ENCODE measurements around the gene GM2A. TPM values are rescaled to one million over a fixed set of nuclear protein-coding genes. Genes with fewer than 3 reads are reported as not detected.
A peak's percentile ranks its signal among the peaks of the same experiment; 100 is the strongest.
"Not testable (repeated sequence)": the region's sequence is repeated elsewhere in the genome, so short reads cannot be mapped to it uniquely, and the experiment has no call there.

The GM2A gene
- polyA plus RNA-seq, 1 donor from 2014 or later = 31.5 TPM

DNA sequence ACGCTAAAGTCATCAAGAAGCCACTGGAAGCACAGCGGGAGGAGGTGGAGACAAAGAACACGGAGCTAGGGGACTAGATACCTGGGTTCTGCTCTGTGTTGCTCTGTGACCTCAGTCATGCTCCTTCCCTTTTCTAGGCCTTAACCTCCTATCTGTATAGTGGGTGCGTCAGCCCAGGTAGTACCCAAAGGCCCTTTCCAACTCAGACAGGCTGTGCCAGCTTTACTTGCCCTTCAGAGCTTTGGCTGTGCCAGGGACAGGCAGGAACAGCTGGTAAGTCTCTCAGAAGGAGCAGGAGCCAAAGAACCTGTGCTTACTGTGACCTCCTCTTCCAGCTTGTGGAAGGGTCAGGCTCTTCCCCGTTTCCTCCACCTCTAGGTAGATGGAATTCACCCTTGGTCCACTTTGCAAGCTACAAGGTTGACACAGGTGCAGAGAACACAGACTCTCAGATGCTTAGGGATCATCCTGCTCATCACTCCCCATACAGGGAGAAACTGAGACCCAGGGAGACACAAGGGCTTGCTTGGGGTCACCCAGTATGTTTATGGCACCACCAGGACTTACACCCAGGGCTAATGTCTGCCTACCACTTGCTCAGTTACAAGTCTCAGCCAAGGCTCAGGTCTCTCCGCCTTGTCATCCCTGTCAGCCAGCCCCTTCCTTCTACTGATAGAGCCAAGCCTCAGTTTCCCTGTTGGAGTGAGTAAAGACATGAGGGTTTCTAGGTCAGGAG lies 30.8 kb upstream of the GM2A start:
- Mint-ChIP-seq H3K36me3 (peaks cover 3% of the 10 kb centered on the region), H3K4me1 (peaks cover 64 to 67% (median 65%) of the 10 kb centered on the region in 3 donors), H3K4me3 (peak overlapping the region; percentile 79 to 93 (median 90)), H3K27me3 (no peaks in the 10 kb centered on the region), H3K9me3 (no peaks in the 10 kb centered on the region), H3K27ac (peak overlapping the region; percentile 83 to 98 (median 96))

DNA sequence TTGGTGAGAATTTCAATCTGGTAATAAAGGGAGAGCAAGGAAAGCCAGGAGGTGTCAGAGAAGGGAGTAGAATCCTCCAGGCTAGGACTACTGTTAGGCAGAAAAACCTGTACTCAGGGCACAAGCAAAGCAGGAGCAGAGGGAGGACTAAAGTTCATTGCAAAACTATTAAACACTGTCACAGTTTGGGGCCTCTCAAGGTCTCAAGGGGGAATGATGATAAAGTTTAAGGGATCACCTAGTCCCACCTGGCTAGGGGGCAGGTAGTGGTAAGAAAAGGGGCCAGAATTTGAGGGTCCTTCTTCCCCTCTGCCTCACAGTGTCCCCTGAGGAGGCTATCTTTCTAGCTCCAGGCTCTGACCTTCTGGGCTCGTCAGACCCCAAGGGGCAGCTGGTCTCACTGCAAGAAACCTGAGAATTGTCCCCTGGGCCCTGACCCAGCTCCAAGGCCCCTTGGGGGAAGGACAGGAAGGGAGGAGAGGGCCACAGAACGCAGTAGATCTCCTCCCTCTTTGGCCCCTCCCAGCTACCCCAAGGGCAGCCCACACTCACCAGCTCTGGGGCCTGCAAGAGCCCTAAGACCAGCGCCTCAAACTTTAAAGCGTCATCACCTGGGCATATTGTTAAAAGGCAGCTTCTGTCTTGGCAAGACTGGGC lies 30.1 kb upstream of the GM2A start:
- no peaks in the 10 kb centered on the region for H3K9me3 Mint-ChIP-seq

DNA sequence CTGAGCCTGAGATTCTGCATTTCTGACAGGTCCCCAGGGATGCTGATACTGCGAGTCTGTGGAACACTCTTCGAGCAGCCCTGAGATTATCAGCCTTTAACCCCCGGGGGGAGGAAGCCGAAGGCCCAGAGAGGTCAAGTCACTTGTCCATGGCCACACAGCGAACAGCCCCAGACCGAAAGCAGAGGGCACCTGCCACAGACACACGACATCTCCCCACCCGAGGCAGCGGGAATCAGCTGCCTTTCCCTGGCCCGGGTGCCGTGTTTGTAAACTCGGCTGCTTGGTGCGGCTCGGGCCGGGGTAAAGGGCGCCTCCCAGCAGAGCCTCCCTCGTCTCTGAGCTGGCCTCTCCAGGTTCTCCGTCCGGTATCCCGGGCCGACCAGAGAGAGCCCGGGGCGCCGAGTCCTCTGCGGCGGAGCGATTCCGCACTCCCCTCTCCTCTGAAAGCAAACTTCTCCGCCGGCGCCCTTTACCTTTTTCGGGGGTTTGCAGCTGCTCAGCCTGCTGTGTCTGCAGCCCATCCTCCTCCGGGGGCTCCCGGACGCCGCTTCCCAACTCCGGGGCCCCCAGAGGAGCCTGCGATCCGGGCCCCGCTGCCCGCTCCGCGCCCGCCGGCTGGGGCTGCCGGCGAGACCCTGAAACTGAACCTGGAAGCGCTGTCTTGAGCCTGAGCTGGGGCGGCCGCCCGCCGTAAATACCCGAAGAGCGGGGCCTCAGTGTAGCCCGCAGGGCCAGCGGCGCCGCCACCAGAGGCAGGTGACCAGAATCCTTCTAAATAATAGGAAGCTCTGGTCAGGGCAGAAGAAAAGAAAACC lies 29.3 kb upstream of the GM2A start, which contains the start of gene CCDC69:
Gene CCDC69, minus strand, starts transcription at position 646 of the 818 bp plus-strand sequence. Its CDS starts 122 bp downstream, at position 524.
- peaks cover 3% of the 10 kb centered on the region for H3K36me3 Mint-ChIP-seq
- peak within 1 kb of the TSS; percentile 79 to 93 (median 90) for H3K4me3 Mint-ChIP-seq
- H3K9me3 Mint-ChIP-seq = no peaks in the 10 kb centered on the region
- peak within 1 kb of the TSS; percentile 83 to 98 (median 96) for H3K27ac Mint-ChIP-seq
- H3K4me1 Mint-ChIP-seq = peaks cover 50 to 60% (median 51%) of the 10 kb centered on the region in 3 donors
- no peaks in the 10 kb centered on the region for H3K27me3 Mint-ChIP-seq

More for the DNA sequence above, 30.1 kb upstream of the GM2A start:
- Mint-ChIP-seq H3K36me3 (peaks cover 3% of the 10 kb centered on the region), H3K27me3 (no peaks in the 10 kb centered on the region), H3K4me3 (peak overlapping the region; percentile 79 to 93 (median 90)), H3K27ac (peak overlapping the region; percentile 83 to 98 (median 96)), H3K4me1 (peaks cover 57 to 64% (median 59%) of the 10 kb centered on the region in 3 donors)

DNA sequence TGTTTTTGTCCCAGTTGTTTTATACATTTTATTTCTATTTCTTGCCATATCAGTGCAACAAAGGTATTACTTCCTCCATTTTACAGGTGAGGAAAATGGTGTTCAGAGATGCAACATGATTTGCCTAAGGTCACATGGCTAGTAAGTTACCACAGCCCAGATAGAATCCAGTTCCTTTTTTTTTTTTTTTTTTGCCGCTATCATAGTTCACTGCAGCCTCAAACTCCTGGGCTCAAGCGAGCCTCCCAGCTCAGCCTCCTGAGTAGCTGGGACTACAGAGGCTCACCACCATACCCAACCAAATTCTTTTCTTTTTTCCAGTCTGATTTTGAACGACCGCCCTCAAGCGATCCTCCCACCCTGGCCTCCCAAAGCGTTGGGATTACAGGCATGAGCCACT lies 28.6 kb upstream of the GM2A start:
- peaks cover 45 to 52% (median 50%) of the 10 kb centered on the region in 3 donors for H3K4me1 Mint-ChIP-seq

DNA sequence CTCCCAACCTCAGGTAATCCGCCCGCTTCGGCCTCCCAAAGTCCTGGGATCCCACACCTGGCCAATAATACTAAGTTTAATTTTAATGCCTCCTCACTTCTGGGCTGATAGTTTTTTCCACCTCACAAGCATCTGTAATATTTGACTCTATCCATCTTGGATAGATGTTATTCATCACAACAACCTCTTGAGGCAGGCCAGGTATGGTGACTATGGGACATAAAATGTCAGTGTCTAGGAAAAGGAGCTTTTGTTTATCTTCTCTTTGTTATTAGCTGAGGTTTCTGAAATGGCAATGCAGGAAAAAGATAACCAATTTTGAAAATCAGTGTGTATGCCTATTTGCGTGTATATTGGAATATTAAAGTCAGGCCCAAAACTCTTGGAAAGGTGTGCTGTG lies 27.9 kb upstream of the GM2A start:
- H3K4me3 Mint-ChIP-seq = peak overlapping the region in 2 of 4 donors; percentile 28 to 55
- no peaks in the 10 kb centered on the region for H3K9me3 Mint-ChIP-seq
- peak overlapping the region in 2 of 3 donors; percentile 23 to 78 for H3K27ac Mint-ChIP-seq
- H3K36me3 Mint-ChIP-seq = peaks cover 3% of the 10 kb centered on the region
- no peaks in the 10 kb centered on the region for H3K27me3 Mint-ChIP-seq
- H3K4me1 Mint-ChIP-seq = peaks cover 39 to 50% (median 49%) of the 10 kb centered on the region in 3 donors

More for the DNA sequence above, 28.6 kb upstream of the GM2A start:
- H3K36me3 Mint-ChIP-seq = peaks cover 3% of the 10 kb centered on the region
- H3K4me3 Mint-ChIP-seq = peak overlapping the region; percentile 79 to 93 (median 90)
- peak overlapping the region; percentile 83 to 98 (median 96) for H3K27ac Mint-ChIP-seq
- H3K9me3 Mint-ChIP-seq = no peaks in the 10 kb centered on the region
- no peaks in the 10 kb centered on the region for H3K27me3 Mint-ChIP-seq

DNA sequence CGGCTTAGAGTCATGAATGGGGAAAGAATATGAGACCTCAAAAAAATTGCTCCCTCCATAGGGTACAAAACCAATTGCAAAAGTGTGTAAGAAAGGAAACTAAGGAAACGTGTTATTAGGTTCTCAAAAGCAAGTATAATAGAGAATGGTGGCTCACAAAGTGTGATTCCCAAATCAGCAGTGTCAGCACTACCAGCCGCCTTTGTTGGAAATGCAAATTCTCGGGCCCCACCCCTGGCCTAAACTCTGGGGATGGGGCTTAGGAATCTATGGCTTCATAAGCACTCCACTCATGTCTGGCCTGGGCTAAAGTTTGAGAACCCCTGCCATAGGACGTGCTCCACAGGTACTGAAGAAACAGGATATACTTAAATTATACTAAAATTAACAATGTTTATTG lies 27.5 kb upstream of the GM2A start:
- H3K27me3 Mint-ChIP-seq = no peaks in the 10 kb centered on the region
- H3K36me3 Mint-ChIP-seq = peaks cover 3% of the 10 kb centered on the region
- H3K9me3 Mint-ChIP-seq = no peaks in the 10 kb centered on the region
- H3K4me1 Mint-ChIP-seq = peaks cover 35 to 48% (median 47%) of the 10 kb centered on the region in 3 donors
- peak overlapping the region in 1 of 3 donors; percentile 78 for H3K27ac Mint-ChIP-seq
- peak overlapping the region in 2 of 4 donors; percentile 28 to 55 for H3K4me3 Mint-ChIP-seq

DNA sequence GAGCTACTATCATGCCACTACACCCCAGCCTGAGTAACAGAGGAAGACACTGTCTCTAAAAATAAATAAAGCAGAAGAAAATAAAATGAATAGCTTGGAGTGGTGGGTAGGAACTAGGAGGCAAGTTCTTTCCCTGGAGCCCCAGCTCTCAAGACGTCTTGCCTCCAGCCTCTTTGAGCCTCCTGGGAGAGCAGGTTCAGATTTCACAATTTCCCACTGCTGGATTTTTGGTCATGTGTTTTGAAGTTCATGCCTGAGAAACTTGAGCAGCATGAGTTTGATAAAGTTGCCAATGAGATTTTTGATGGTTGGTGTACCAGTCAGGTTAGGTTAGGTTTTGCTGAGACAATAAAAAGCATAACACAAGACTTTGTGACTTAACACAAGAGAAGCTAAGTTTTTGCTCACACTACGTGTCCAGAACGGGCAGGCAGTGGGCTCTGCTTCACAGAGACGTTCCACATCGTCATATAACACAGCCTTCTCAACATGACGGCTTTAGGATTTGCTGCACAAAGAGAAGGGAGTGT lies 25.0 kb upstream of the GM2A start:
- peaks cover 28 to 39% (median 34%) of the 10 kb centered on the region in 3 donors for H3K4me1 Mint-ChIP-seq
- no peaks in the 10 kb centered on the region for H3K27me3 Mint-ChIP-seq
- H3K27ac Mint-ChIP-seq = peak overlapping the region in 1 of 3 donors; percentile 16
- no peaks in the 10 kb centered on the region for H3K9me3 Mint-ChIP-seq
- H3K4me3 Mint-ChIP-seq = peak overlapping the region in 1 of 4 donors; percentile 32
- peaks cover 4% of the 10 kb centered on the region for H3K36me3 Mint-ChIP-seq

DNA sequence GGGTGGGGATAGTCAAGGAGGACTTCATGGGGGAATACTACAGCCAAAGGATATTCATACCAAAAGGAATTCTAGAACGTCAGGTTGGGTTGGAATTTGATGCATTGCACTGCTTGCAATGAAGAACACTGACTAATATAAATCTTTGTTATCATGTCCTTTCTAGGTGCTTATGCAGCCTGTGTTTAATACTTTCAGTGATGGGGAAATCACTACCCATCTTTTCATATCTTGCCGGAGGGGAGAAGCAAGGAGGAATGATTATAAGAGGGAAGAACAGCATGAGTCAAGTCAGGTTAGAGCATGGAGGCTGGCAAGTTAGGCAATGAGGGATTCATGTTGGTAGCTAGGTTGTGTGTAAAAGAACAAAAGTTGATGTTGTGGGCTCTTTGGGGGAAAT lies 24.0 kb upstream of the GM2A start:
- Mint-ChIP-seq H3K9me3 (no peaks in the 10 kb centered on the region), H3K36me3 (peaks cover 4% of the 10 kb centered on the region), H3K4me3 (peak overlapping the region in 2 of 4 donors; percentile 8 to 16), H3K27ac (peak overlapping the region in 1 of 3 donors; percentile 40), H3K27me3 (no peaks in the 10 kb centered on the region), H3K4me1 (peaks cover 38 to 44% (median 44%) of the 10 kb centered on the region in 3 donors)

DNA sequence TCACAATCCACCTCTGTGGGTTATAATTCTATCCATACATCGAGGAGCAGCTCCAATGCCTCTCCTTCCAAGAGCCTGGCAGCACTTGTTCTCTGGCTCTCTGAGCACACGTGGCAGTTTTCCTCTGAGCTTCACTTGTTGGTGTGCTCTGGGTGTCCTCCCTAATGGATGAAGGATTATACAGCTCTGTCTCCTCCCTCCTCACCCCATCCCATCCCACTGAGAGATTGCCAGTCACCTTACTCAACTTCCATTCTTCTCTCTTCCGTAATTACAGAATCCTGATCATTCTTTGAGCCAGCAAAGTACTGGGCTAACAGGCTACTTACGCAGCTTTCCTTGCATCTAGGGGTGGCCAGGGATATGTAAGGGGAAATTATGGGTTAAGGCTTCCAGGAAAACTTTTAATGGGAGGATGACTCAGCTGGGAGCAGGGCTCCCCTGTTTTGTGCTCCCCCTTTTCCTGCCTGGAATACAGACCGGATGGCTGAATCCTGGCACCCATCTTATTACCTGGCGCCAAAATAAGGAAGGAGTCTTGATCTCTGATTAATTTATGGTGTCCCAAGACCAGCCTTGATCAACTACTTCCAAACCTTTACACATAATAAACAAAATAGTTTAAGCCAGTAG lies 22.8 kb upstream of the GM2A start:
- H3K4me1 Mint-ChIP-seq = peaks cover 43 to 45% (median 43%) of the 10 kb centered on the region in 3 donors
- peak overlapping the region in 1 of 3 donors; percentile 39 for H3K27ac Mint-ChIP-seq
- H3K4me3 Mint-ChIP-seq = peak overlapping the region in 1 of 4 donors; percentile 10
- H3K27me3 Mint-ChIP-seq = peaks cover 1% of the 10 kb centered on the region
- peaks cover 2% of the 10 kb centered on the region for H3K36me3 Mint-ChIP-seq
- H3K9me3 Mint-ChIP-seq = no peaks in the 10 kb centered on the region

DNA sequence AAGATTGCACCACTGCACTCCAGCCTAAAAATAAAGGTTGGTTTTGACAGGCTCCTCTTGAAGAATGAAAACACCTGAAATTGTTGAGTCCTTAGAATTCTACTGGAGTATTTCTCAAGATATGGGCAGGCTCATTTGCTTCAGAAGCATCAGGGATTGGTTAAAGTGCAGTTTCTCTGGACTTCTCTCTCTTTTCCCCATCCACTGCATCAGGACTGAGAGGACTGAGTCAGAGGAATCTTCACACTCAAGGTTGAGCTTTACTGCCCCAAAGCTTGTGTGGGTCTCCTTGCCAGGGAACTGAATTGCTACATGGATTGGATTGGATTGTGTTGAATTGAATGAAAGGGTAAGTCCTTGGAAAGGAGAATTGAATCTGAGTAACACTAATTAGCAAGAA lies 21.6 kb upstream of the GM2A start:
- H3K27me3 Mint-ChIP-seq = peaks cover 1% of the 10 kb centered on the region
- H3K36me3 Mint-ChIP-seq = peaks cover 2% of the 10 kb centered on the region
- peak overlapping the region in 1 of 4 donors; percentile 58 for H3K4me3 Mint-ChIP-seq
- H3K4me1 Mint-ChIP-seq = peaks cover 43 to 49% (median 47%) of the 10 kb centered on the region in 3 donors
- H3K27ac Mint-ChIP-seq = peak overlapping the region in 1 of 3 donors; percentile 50
- no peaks in the 10 kb centered on the region for H3K9me3 Mint-ChIP-seq

DNA sequence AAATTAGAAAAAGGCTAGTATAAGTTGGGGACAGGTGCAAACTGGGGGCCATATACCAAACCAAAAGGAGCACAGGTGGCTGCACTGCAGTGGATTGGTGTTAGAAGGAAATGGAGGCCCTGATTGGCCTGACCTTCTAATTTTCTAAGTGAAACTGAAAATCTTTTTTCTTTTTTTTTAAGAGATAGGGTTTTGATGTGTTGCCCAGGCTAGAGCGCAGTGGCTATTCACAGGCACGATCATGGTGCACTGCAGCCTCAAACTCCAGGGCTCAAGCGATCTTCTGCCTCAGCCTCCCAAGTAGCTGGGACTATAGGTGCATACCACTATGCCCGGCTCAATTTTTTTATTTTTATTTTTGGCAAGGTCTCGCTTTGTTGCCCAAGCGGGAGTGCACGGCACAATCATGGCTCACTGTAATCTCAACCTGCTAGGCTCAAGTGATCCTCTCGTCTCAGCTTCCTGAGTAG lies 19.3 kb upstream of the GM2A start:
- Mint-ChIP-seq H3K4me3 (peak overlapping the region; percentile 34 to 92 (median 74)), H3K4me1 (peaks cover 59 to 63% (median 62%) of the 10 kb centered on the region in 3 donors), H3K27ac (peak overlapping the region; percentile 70 to 97 (median 91)), H3K27me3 (peaks cover 1% of the 10 kb centered on the region), H3K9me3 (no peaks in the 10 kb centered on the region), H3K36me3 (peaks cover 2% of the 10 kb centered on the region)

DNA sequence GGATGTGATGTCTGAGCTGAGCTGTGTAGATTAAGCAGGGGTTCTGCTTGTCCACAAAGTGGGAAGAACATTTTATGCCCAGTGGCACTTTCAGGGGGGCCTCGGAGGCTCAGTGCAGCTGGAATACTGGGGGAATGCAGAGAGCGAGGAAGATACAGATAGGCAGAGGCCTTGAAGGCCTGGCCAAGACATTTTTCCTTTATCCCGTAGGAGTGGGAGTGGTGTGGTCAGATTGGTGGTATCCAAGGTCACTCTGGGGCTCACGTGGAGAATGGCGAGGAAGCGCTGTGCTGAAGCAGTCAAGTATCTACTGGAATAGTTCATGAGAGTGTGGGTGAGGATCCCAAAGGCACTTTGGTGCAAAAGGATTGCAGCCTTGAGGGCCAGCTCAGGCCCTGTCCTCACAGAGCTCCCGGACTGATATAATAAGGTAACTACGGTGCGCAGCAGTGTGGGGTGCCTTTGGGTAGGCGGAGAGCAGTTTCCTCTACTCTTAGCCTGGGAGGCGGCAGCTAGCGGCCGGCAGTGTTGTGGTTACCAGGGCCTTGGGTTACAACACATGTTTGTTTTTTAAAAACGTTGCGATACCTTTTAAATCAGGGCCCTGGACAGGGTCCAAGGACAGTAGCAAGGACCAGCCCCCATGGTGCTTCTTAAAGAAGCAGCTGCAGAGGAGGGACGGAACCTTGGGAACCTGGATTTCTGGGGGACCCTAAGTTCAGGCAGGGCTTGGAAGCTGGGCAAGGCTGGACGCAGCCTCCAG lies 18.3 kb upstream of the GM2A start:
- Mint-ChIP-seq H3K27ac (peak overlapping the region; percentile 70 to 97 (median 91)), H3K27me3 (peaks cover 1% of the 10 kb centered on the region), H3K4me3 (peak overlapping the region; percentile 34 to 92 (median 74)), H3K9me3 (no peaks in the 10 kb centered on the region), H3K4me1 (peaks cover 61 to 70% (median 64%) of the 10 kb centered on the region in 3 donors), H3K36me3 (peaks cover 2% of the 10 kb centered on the region)

DNA sequence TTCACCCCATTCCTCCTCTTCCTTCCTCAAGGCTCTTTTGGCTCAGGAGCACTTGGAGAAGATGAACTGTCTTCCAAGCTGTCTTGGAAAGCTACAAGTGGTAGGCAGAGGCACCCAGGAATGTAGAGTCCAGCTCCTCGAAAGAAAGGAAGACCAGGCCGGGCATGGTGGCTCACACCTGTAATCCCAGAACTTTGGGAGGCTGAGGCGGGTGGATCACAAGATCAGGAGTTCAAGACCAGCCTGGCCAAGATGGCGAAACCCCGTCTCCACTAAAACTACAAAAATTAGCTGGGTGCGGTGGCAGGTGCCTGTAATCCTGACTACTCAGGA lies 17.8 kb upstream of the GM2A start:
- Mint-ChIP-seq H3K4me1 (peaks cover 57 to 68% (median 67%) of the 10 kb centered on the region in 3 donors), H3K27ac (peak overlapping the region; percentile 68 to 97 (median 91)), H3K4me3 (peak overlapping the region in 3 of 4 donors; percentile 34 to 92 (median 35))
- H3K9me3 Mint-ChIP-seq, H3K36me3 Mint-ChIP-seq, H3K27me3 Mint-ChIP-seq: not testable (repeated sequence)

Data from IgD-negative memory B cell (primary cell).